Colonic mucosa (tissue), 4 donors: ENCODE results near the gene ZSWIM4. TPM values are rescaled to one million over a fixed set of nuclear protein-coding genes. Genes with fewer than 3 reads are reported as not detected.
"Not testable (repeated sequence)": the region's sequence is repeated elsewhere in the genome, so short reads cannot be mapped to it uniquely, and the experiment has no call there.

Experiments
- DNase-seq: peaks from one replicate; pipeline ENCODE4 v3.0.0-alpha.2; 2020
- H3K27ac ChIP-seq: fragments of 200-600 bp; one replicate; pipeline ENCODE4 v1.8.0; 2021
- H3K27me3 ChIP-seq: fragments of 200-600 bp; one replicate; pipeline ENCODE4 v1.8.0; 2021
- H3K36me3 ChIP-seq: fragments of 200-600 bp; one replicate; pipeline ENCODE4 v1.8.0; 2021
- H3K4me1 ChIP-seq: fragments of 200-600 bp; one replicate; pipeline ENCODE4 v1.8.0; 2021; ENCODE audit warnings: mild to moderate bottlenecking
- H3K4me3 ChIP-seq: fragments of 200-600 bp; one replicate; pipeline ENCODE4 v1.8.0; 2021
- H3K9ac ChIP-seq, 2 donors: one replicate each; pipeline ENCODE4 v1.7.0; 2013; ENCODE audit warnings: control low read depth in 2 of 2, low read depth in 2 of 2, low read length in 2 of 2
- H3K9me3 ChIP-seq: fragments of 200-600 bp; one replicate; pipeline ENCODE4 v1.8.0; 2021
- intact Hi-C: fragments of 100-400 bp; cut with DNase I; formaldehyde crosslinking; loops from one replicate; pipeline ENCODE4 v1.14.1; 2022
- total RNA-seq, 2 donors: library from RNA; stranded (reverse); fragmentation: NEBNext Ultra II Directional in 1 of 2; extraction: Animal tissue kit (Norgen Biotek cat#: 25700) in 1 of 2; gene quantifications; one replicate each; pipeline ENCODE4 v1.2.1, GENCODE V29; 2021
- TF ChIP-seq, protein P1 (sequence below): fragments of 200-600 bp; IDR thresholded peaks from one replicate; pipeline ENCODE4 v1.8.0; 2022; ENCODE audit warnings: antibody characterized with exemption, mild to moderate bottlenecking
- donor health status: healthy.
- donor health status: DM: no; HTN: no; CAD: no.
- donor health status: DM: no; HTN: no; CAD: no.

Gene ZSWIM4
- total RNA-seq, 2 donors from 2014 or later, result 2.9 to 4.3 TPM

DNA sequence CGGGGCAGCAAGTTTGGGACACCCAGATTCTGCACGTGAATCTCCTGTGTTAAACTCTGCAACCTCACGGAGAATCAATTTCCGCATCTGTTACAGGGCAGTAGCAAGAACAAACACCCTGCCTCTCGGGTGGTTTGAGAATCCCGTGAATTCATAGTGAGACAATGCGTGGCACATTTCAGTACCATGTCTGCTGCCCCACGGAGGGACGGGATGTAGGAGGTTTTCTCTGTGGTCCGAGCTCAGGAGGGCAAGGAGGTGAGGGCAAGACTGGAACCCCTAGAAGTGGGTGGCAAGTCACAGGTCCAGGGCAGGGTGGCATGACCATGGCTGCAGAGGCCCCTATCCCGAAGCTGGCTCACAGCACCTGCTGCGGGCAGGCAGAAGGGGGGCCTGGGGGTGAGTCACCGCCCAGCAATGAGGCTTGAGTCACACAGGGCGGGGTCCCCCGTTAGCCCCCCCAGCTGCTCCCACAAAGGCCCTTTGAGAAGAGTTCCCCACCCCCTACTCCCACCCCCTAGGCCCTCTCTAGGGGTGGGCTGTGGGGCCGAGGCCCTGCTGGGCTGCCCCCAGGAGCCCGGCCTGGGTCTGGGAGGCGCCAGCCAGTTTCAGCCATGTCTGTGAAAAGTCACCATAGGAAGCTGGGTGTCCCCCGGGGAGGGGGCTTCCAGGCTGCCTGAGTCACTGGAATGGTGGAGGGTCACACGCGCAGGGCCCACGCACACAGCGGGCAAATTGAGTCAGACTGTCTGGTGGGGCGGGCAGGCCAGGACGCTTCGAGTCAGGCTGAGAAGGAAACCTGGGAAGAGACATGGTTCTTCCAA is 55.9 kb downstream of the ZSWIM4 start:
- no peaks in the 10 kb centered on the region for H3K36me3 ChIP-seq
- peak; percentile 80 for DNase-seq
- H3K27me3 ChIP-seq, result no peaks in the 10 kb centered on the region
- H3K27ac ChIP-seq, result peak overlapping the region; percentile 92
- intact Hi-C loops, result no loop called here
- TF ChIP-seq, protein P1, sequence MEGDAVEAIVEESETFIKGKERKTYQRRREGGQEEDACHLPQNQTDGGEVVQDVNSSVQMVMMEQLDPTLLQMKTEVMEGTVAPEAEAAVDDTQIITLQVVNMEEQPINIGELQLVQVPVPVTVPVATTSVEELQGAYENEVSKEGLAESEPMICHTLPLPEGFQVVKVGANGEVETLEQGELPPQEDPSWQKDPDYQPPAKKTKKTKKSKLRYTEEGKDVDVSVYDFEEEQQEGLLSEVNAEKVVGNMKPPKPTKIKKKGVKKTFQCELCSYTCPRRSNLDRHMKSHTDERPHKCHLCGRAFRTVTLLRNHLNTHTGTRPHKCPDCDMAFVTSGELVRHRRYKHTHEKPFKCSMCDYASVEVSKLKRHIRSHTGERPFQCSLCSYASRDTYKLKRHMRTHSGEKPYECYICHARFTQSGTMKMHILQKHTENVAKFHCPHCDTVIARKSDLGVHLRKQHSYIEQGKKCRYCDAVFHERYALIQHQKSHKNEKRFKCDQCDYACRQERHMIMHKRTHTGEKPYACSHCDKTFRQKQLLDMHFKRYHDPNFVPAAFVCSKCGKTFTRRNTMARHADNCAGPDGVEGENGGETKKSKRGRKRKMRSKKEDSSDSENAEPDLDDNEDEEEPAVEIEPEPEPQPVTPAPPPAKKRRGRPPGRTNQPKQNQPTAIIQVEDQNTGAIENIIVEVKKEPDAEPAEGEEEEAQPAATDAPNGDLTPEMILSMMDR, result no peak
- H3K4me1 ChIP-seq, result peaks cover 16% of the 10 kb centered on the region
- H3K4me3 ChIP-seq, result peak overlapping the region; percentile 31
- no peaks in the 10 kb centered on the region for H3K9me3 ChIP-seq
- peak overlapping the region; percentile 72 to 97 for H3K9ac ChIP-seq

DNA sequence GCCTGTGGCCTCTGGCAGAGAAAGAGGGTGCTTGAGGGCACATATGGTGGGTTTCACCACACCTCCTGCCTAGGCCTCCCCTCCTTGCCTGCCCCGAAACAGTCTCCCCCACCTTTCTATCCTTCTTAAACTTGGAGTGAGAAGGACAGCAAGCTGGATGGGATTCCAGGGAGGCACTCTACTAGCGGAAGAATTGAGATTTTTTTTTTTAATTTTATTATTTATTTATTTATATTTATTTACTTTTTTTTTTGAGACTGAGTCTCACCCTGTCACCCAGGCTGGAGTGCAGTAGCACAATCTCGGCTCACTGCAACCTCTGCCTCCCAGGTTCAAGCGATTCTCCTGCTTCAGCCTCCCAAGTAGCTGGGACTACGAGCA is 56.5 kb downstream of the ZSWIM4 start:
- Histone ChIP-seq H3K27ac (peak overlapping the region; percentile 92), H3K9ac (peak overlapping the region; percentile 51 to 97), H3K4me1 (peaks cover 12% of the 10 kb centered on the region)
- H3K36me3 ChIP-seq, intact Hi-C loops, H3K27me3 ChIP-seq, H3K4me3 ChIP-seq, DNase-seq, H3K9me3 ChIP-seq: not testable (repeated sequence)

DNA sequence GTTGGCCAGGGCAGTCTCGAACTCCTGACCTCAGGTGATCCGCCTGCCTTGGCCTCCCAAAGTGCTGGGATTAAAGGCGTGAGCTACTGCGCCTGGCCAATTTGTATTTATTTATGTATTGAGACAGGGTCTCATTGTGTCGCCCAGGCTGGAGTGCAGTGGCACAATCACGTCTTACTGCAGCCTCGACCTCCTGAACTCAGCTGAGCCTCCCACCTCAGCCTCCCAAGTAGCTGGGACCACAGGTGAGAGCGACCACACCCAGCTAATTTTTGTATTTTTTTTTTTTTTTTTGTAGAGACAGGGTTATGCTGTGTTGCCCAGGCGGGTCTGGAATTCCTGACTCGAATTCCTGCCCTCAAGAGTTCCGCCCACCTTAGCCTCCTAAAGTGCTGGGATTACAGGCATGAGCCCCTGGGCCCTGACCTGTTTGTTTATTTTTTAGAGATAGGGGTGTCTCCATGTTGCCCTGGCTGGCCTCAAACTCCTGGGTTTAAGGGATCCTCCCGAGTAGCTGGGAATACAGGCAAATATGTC is 57.0 kb downstream of the ZSWIM4 start:
- H3K36me3 ChIP-seq, H3K27ac ChIP-seq, H3K9ac ChIP-seq, H3K4me3 ChIP-seq, intact Hi-C loops, H3K9me3 ChIP-seq, DNase-seq, H3K27me3 ChIP-seq: not testable (repeated sequence)
- peaks cover 12% of the 10 kb centered on the region for H3K4me1 ChIP-seq

DNA sequence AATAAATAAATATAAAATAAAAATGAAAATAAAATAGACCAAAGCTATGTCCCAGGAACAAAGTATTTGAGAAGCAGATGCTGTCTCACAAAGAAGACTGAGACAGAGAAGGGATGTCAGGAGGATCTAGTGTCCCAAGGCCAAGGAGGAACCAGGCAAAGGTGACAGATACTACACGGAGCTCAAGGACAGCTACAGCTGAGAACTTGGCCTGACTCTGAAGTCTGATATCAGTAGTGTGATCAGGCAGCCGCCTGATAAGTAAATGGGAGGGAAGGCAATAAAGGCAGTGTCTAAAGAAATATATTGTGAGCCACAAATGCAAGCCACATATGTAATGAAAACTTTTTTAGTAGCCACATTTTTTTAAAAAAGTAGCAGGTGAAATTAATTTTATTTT is 61.3 kb downstream of the ZSWIM4 start:
- H3K9ac ChIP-seq, result no peak overlapping the region
- intact Hi-C loops, result no loop called here
- H3K4me1 ChIP-seq, result peaks cover 1% of the 10 kb centered on the region
- no peak overlapping the region for H3K4me3 ChIP-seq
- no peaks in the 10 kb centered on the region for H3K27me3 ChIP-seq
- no peaks in the 10 kb centered on the region for H3K9me3 ChIP-seq
- TF ChIP-seq, protein P1, result no peak
- H3K27ac ChIP-seq, result no peak overlapping the region
- no peaks in the 10 kb centered on the region for H3K36me3 ChIP-seq
- no peak for DNase-seq

DNA sequence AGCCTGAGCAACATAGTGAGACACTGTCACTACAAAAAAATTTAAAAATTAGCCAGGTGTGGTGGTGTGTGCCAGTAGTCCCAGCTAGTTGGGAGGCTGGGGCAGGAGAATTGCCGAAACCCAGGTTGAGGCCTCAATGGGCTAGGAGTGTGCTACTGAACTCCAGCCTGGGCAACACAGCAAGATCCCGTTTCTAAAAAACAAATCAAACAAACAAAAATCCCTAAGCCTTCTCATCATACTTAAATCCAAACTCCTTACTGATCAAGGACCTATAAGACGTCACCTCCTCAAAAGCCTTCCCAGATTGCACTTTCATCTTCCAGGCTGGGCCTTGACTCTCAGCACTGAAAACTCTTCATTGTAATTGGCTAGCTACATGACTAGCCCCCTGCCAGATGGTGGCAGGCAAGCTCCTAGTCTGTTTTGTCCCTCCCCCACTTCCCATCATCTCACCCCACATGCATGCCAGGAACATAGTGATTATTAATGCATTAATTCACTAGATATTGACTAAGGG is 64.2 kb downstream of the ZSWIM4 start:
- TF ChIP-seq, protein P1, result no peak
- Histone ChIP-seq H3K4me1 (no peaks in the 10 kb centered on the region), H3K36me3 (no peaks in the 10 kb centered on the region), H3K27me3 (no peaks in the 10 kb centered on the region), H3K27ac (no peak overlapping the region), H3K9ac (no peak overlapping the region), H3K4me3 (no peak overlapping the region), H3K9me3 (no peaks in the 10 kb centered on the region)
- intact Hi-C loops, result no loop called here
- DNase-seq, result no peak

DNA sequence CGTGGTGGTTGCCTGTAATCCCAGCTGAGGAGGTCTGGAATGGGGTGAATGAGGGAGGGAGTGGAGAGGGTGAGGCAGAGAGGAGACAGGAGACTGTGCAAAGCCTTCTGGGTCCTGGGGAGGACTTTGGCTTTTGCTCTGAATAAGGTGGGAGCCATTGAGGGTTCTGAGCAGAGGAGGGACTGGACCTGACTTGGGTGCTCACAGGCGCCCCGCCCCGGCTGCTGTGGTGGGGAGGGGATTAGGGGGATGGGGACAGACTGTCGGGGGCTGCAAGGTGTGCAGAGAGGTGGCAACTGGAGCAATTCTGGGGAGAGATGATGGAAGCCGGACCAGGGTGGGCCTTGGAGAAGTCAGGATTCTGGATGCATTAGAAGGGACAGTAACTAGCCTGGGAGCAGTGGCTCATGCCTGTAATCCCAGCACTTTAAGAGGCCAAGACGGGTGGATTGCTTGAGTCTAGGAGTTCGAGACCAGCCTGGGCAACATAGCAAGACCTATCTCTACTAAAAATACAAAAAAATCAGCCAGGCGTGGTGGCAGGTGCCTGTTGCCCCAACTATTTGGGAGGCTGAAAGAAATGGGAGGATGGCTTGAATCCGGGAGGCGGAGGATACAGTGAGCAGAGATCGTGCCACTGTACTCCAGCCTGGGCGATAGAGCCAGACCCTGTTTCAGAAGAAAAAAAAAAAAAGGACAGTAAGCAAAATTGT is 65.6 kb downstream of the ZSWIM4 start:
- H3K4me3 ChIP-seq, result peak overlapping the region; percentile 39
- intact Hi-C loops, result loop anchor here (5.0 kb wide), 1 partner anchor 264 kb away; no protein-coding TSS in a partner anchor
- no peak overlapping the region for H3K9ac ChIP-seq
- TF ChIP-seq, protein P1, result no peak
- no peaks in the 10 kb centered on the region for H3K27me3 ChIP-seq
- no peaks in the 10 kb centered on the region for H3K4me1 ChIP-seq
- H3K27ac ChIP-seq, result peak overlapping the region; percentile 87
- no peak for DNase-seq
- no peaks in the 10 kb centered on the region for H3K36me3 ChIP-seq
- H3K9me3 ChIP-seq, result no peaks in the 10 kb centered on the region
